Measurements from ENCODE around the gene CRAMP1. TPM values are rescaled to one million over a fixed set of nuclear protein-coding genes. Genes with fewer than 3 reads are reported as not detected.

CRAMP1 gene
- polyA plus RNA-seq, 1 of the 3 experiments (the other 2 are of a cell fraction), result 9.5 TPM

GRCh38 chr16:1724491-1724890 is 112.3 kb downstream of the CRAMP1 start (continued):
- TF ChIP-seq RCOR1 (IDR thresholded peaks at IDR 0.05; ENCODE audit: low read length) (no peak), REST (IDR thresholded peaks at IDR 0.05; ENCODE audit: low read depth, low read length) (no peak), MAX (IDR thresholded peaks at IDR 0.05; ENCODE audit: low read depth) (no peak), ELF1 (IDR thresholded peaks at IDR 0.05) (no peak), SIN3A (IDR thresholded peaks at IDR 0.05; ENCODE audit: borderline replicate concordance, low read depth, low read length) (no peak)
- TF ChIP-seq, protein P1, sequence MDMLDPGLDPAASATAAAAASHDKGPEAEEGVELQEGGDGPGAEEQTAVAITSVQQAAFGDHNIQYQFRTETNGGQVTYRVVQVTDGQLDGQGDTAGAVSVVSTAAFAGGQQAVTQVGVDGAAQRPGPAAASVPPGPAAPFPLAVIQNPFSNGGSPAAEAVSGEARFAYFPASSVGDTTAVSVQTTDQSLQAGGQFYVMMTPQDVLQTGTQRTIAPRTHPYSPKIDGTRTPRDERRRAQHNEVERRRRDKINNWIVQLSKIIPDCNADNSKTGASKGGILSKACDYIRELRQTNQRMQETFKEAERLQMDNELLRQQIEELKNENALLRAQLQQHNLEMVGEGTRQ (IDR thresholded peaks at IDR 0.05; ENCODE audit: borderline replicate concordance, low read depth, low read length), result no peak

- H3K4me3 ChIP-seq (ENCODE audit: low read depth in 2 of 2, low read length in 1 of 2), result no peak overlapping the region
- no peak overlapping the region for H2AFZ ChIP-seq (ENCODE audit: low read depth)
- WGBS (ENCODE audit: low lambda C conversion rate), result 94% methylated on average over 27 of the region's 32 CpGs
- H3K4me2 ChIP-seq, result no peak overlapping the region
- TF ChIP-seq EP300 (IDR thresholded peaks at IDR 0.05; ENCODE audit: borderline replicate concordance in 1 of 2, low read depth in 1 of 2, low read length in 1 of 2) (no peak), NRF1 (IDR thresholded peaks at IDR 0.05; ENCODE audit: low read depth, low read length) (no peak), NFIC (IDR thresholded peaks at IDR 0.05; ENCODE audit: borderline replicate concordance) (no peak), REST (IDR thresholded peaks at IDR 0.05; ENCODE audit: low read depth, low read length) (no peak), MXI1 (IDR thresholded peaks at IDR 0.05; ENCODE audit: low read depth, low read length) (no peak), RFX5 (IDR thresholded peaks at IDR 0.05; ENCODE audit: low read length) (no peak), TEAD4 (IDR thresholded peaks at IDR 0.05; ENCODE audit: borderline replicate concordance, insufficient read depth) (no peak), EZH2phosphoT487 (IDR thresholded peaks at IDR 0.05; ENCODE audit: borderline replicate concordance, low read depth) (no peak), RCOR1 (IDR thresholded peaks at IDR 0.05; ENCODE audit: low read length) (no peak), SIN3A (IDR thresholded peaks at IDR 0.05; ENCODE audit: borderline replicate concordance, low read depth, low read length) (no peak), TAF1 (IDR thresholded peaks at IDR 0.05; ENCODE audit: borderline replicate concordance, low read depth, low read length) (no peak), RAD21 (IDR thresholded peaks at IDR 0.05; ENCODE audit: low read length) (no peak), POLR2AphosphoS5 (IDR thresholded peaks at IDR 0.05; ENCODE audit: low read depth, low read length) (no peak)
- TF ChIP-seq, protein P2, sequence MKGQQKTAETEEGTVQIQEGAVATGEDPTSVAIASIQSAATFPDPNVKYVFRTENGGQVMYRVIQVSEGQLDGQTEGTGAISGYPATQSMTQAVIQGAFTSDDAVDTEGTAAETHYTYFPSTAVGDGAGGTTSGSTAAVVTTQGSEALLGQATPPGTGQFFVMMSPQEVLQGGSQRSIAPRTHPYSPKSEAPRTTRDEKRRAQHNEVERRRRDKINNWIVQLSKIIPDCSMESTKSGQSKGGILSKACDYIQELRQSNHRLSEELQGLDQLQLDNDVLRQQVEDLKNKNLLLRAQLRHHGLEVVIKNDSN (IDR thresholded peaks at IDR 0.05; ENCODE audit: borderline replicate concordance, low read depth), result no peak
- POLR2A ChIA-PET, result no interaction called here
- CTCF ChIA-PET, result no interaction called here
- H3K27ac ChIP-seq (ENCODE audit: low read depth in 2 of 2, low read length in 1 of 2), result no peak overlapping the region
- H3K9me2 ChIP-seq, result no peaks in the 10 kb centered on the region
- no peaks in the 10 kb centered on the region for H3K9me3 ChIP-seq
- no peak for DNase-seq
- H3K4me1 ChIP-seq (ENCODE audit: control insufficient read depth in 1 of 2, insufficient read depth in 2 of 2, low read depth in 1 of 2, low read length in 1 of 2), result peaks cover 0 to 12% of the 10 kb centered on the region in 2 experiments; a peak in 3 of 4 replicates
- no peak overlapping the region for H3K9ac ChIP-seq
- no peaks in the 10 kb centered on the region for H3K27me3 ChIP-seq (ENCODE audit: insufficient read depth)
- H4K20me1 ChIP-seq (ENCODE audit: insufficient read depth), result peaks cover 5% of the 10 kb centered on the region
- peaks cover 0 to 9% of the 10 kb centered on the region in 2 experiments for H3K36me3 ChIP-seq (replicated peaks in 1 of 2; ENCODE audit: control insufficient read depth in 1 of 2, insufficient read depth in 2 of 2, low read length in 1 of 2)
- peaks cover 8% of the 10 kb centered on the region for H3F3A ChIP-seq (replicated peaks; ENCODE audit: insufficient read depth)
- peaks cover 42% of the 10 kb centered on the region for H3K79me2 ChIP-seq (ENCODE audit: insufficient read depth)
These were observed 114.7 kb downstream of the CRAMP1 start for GRCh38 chr16:1726661-1727502.

Data from SK-N-SH (cell line).